Measurements from ENCODE around the gene MYOT. TPM values are rescaled to one million over a fixed set of nuclear protein-coding genes. Genes with fewer than 3 reads are reported as not detected.

Gene MYOT
- total RNA-seq, result 1.8 TPM

GRCh38 chr5:137867664-137868063, at the start of gene MYOT:
Gene MYOT, plus strand, starts transcription at chr5:137867860. Its CDS starts 2,792 bp downstream, at chr5:137870652.

GRCh38 chr5:137888863-137889759, 21.5 kb downstream of the MYOT start, which contains the start of gene PKD2L2:
Gene PKD2L2, plus strand, starts transcription at chr5:137889457. Its CDS starts 35 bp downstream, at chr5:137889492.

Other genes with a start within 250 kb of the MYOT start
- gene KLHL3, start 131.8 kb upstream of the MYOT start, total RNA-seq, result 19.8 TPM
- 58.1 TPM for gene HNRNPA0, start 113.5 kb upstream of the MYOT start, total RNA-seq
- 0.46 TPM for gene PKD2L2, start 21.6 kb downstream of the MYOT start, total RNA-seq
- gene FAM13B, start 165.2 kb downstream of the MYOT start, total RNA-seq, result 139 TPM
- gene WNT8A, start 216.2 kb downstream of the MYOT start, total RNA-seq, result 0.23 TPM

All from diencephalon (tissue), 1 donor.